Left ventricle myocardium inferior (tissue), 1 donor: ENCODE results near the gene GPT2. TPM values are rescaled to one million over a fixed set of nuclear protein-coding genes. Genes with fewer than 3 reads are reported as not detected.

Experiments
- DNase-seq: peaks from one replicate; pipeline ENCODE4 v3.0.0-alpha.2; 2020
- H3K27ac ChIP-seq: fragments of 200-600 bp; replicated peaks from 2 replicates; pipeline ENCODE4 v1.8.0; 2021
- H3K27me3 ChIP-seq: fragments of 200-600 bp; 2 replicates; pipeline ENCODE4 v1.8.0; 2021; ENCODE audit warnings: low read depth
- H3K36me3 ChIP-seq: fragments of 200-600 bp; 2 replicates; pipeline ENCODE4 v1.8.0; 2021
- H3K4me1 ChIP-seq: fragments of 200-600 bp; 2 replicates; pipeline ENCODE4 v1.8.0; 2021
- H3K4me3 ChIP-seq: fragments of 200-600 bp; 2 replicates; pipeline ENCODE4 v1.8.0; 2021; ENCODE audit warnings: mild to moderate bottlenecking, moderate library complexity
- H3K9me3 ChIP-seq: fragments of 200-600 bp; replicated peaks from 2 replicates; pipeline ENCODE4 v1.8.0; 2021
- intact Hi-C: fragments of 100-400 bp; cut with micrococcal nuclease; formaldehyde crosslinking; loops from one replicate; pipeline ENCODE4 v1.11.0; 2022
- total RNA-seq: library from RNA; stranded (reverse); fragmentation: NEBNext Ultra II Directional; extraction: Animal tissue kit (Norgen Biotek cat#: 25700); gene quantifications from one replicate; pipeline ENCODE4 v1.2.1, GENCODE V29; 2021
- TF ChIP-seq, protein P1 (sequence below): fragments of 200-600 bp; IDR thresholded peaks from 2 replicates; pipeline ENCODE4 v1.8.0; 2021; ENCODE audit warnings: antibody characterized with exemption, mild to moderate bottlenecking, borderline replicate concordance
- donor health status: DM: no; HTN: yes; CAD: no; lungs with severe emphysema.

GPT2 gene
- total RNA-seq, 1 donor from 2014 or later, result 17.8 TPM

DNA sequence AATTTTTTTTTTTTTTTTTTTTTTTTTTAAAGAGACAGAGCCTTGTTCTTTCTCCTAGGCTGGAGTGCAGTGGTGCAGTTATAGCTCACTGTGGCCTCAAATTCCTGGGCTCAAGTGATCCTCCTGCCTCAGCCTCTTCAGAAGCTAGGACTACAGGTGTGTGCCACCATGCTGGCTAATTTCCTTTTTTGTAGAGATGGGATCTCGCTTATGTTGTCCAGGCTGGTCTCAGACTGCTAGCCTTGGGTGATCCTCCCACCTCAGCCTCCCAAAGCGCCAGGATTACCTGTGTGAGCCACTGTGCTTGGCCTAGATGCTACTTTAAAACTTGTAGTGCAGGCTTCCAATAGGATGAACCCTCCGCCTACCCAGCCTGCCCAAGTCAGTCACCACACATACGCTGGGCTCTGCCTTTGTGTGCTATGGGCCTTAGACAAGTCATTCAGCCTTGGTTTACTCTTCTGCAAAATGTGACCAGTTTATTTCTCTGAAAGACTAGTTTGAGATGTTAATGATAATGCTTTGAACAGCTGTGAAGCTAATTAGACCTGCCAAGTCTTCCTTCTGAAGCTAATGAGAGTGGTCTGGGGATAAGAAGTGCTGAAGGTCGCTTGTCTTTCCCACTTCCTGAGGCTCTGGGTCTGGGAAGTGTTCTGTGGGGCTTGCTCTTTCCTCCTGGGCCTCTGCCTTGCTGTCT lies 5.2 kb downstream of the GPT2 start:
- Histone ChIP-seq H3K27ac (no peak overlapping the region), H3K4me3 (no peak overlapping the region), H3K9me3 (no peaks in the 10 kb centered on the region), H3K27me3 (no peaks in the 10 kb centered on the region), H3K4me1 (peaks cover 24% of the 10 kb centered on the region), H3K36me3 (no peaks in the 10 kb centered on the region)
- no peak for DNase-seq
- TF ChIP-seq, protein P1, sequence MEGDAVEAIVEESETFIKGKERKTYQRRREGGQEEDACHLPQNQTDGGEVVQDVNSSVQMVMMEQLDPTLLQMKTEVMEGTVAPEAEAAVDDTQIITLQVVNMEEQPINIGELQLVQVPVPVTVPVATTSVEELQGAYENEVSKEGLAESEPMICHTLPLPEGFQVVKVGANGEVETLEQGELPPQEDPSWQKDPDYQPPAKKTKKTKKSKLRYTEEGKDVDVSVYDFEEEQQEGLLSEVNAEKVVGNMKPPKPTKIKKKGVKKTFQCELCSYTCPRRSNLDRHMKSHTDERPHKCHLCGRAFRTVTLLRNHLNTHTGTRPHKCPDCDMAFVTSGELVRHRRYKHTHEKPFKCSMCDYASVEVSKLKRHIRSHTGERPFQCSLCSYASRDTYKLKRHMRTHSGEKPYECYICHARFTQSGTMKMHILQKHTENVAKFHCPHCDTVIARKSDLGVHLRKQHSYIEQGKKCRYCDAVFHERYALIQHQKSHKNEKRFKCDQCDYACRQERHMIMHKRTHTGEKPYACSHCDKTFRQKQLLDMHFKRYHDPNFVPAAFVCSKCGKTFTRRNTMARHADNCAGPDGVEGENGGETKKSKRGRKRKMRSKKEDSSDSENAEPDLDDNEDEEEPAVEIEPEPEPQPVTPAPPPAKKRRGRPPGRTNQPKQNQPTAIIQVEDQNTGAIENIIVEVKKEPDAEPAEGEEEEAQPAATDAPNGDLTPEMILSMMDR, result no peak
- intact Hi-C loops, result no loop called here

DNA sequence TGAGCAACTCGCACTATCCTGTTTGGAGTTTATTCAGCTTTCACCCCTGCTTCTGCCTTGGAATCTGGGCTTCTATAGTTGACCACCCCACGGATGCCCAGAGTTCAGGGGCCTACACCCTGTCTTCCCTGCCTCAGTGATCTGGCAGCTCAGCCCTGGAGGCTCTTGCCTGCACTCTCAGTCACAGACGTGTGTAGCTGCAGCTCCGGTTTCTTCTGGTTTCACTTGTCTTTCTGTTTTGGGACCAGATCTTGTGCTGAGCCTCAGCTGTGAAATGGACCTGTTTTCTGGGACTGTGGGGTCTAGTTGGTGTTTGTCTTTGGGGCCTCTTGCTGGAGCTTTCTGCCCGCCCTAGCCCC lies 5.8 kb downstream of the GPT2 start:
- Histone ChIP-seq H3K4me1 (peaks cover 24% of the 10 kb centered on the region), H3K36me3 (no peaks in the 10 kb centered on the region), H3K4me3 (no peak overlapping the region), H3K27ac (no peak overlapping the region), H3K9me3 (no peaks in the 10 kb centered on the region), H3K27me3 (no peaks in the 10 kb centered on the region)
- intact Hi-C loops, result no loop called here
- no peak for DNase-seq
- TF ChIP-seq, protein P1, result no peak

DNA sequence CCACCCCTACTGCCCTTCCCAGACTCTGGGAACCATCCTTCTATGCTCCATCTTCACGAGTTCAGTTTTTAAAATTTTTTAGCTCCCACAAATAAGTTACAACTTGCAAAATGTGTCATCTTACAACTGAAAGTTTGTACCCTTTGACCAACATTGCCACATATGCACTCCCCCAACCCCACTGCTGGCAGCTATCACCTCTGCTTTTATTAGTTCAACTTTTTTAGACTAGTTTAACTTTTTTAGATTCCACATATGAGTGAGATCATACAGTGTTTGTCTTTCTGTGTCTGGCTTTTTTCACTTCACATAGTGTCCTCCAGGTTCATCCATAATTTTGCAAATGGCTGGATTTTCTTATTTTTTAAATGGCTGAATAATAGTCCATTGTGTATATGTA lies 7.7 kb downstream of the GPT2 start:
- no peak for DNase-seq
- Histone ChIP-seq H3K27ac (no peak overlapping the region), H3K4me3 (no peak overlapping the region), H3K27me3 (no peaks in the 10 kb centered on the region), H3K4me1 (peaks cover 27% of the 10 kb centered on the region), H3K36me3 (no peaks in the 10 kb centered on the region), H3K9me3 (no peaks in the 10 kb centered on the region)
- TF ChIP-seq, protein P1, result no peak
- intact Hi-C loops, result no loop called here

DNA sequence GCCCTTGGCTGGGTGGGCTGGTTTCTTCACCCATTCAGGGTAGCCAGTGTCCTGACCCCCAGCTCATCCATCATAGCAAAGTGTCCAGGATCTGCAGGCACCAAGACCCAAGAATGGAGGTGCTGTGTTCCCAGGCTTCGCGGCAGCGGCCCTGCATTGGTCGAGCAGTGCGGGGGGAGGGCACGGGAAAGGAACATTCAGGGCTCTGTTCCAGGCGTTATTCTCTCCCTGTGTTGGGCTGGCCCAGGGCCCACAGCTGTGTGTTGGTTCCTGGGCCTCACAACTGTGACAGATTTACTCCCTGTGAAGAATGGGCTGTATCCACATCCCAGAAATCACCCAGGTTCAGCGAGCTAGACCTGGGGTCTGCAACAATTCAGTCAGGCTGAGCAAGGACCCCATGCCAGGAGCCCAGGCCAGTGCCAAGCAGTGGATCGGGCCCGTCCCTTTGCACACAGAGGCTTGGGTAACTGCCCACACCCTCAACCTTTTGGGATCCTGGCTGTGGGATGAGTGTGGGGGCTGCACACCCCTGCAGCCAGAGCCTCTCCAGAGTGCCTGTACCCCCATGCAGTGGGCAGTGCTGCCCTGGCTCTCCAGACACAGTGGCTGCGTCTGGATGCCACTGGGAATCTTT lies 10.0 kb downstream of the GPT2 start:
- Histone ChIP-seq H3K36me3 (no peaks in the 10 kb centered on the region), H3K9me3 (no peaks in the 10 kb centered on the region), H3K4me1 (peaks cover 43% of the 10 kb centered on the region), H3K4me3 (no peak overlapping the region), H3K27me3 (no peaks in the 10 kb centered on the region), H3K27ac (peak overlapping the region; percentile 68)
- DNase-seq, result peak; percentile 53
- TF ChIP-seq, protein P1, result no peak
- intact Hi-C loops, result no loop called here

DNA sequence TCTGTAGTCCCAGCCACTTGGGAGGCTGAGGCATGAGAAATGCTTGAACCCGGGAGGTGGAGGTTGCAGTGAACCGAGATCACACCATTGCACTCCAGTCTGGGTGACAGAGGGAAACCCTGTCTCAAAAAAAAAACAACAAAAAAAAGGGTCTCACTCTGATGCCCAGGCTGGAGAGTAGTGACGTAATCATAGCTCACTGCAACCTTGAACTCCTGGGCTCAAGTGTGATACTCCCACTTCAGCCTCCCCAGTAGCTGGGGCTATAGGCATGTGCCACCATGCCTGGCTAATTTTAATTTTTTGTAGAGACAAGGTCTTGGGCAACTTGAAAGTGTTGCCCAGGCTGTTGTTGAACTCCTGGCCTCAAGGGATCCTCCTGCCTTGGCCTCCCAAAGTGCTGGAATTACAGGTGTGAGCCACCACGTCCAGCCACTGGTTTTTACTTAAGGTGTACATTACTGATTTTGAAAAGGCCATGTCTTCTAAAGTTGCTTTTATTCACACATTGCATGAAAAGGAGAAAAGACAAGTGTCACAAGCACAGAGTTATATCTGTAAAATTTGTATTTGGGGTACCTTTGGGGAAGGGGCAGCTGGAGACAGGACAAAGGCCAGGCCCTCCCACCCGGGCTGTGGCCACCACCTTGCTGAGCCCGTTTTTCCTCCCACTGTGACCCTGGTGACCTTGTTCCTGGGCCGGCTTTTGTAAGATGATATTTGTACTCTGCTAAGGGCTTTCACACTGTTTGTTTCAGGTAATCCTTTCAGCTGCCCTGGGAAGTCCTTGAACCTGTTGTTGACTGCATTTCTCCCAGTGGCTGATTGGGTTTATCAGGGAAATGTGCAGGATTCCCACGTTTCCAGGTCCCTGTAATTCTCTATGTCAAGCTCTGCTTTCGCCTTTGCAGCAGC lies 11.5 kb downstream of the GPT2 start:
- Histone ChIP-seq H3K9me3 (no peaks in the 10 kb centered on the region), H3K4me3 (no peak overlapping the region), H3K36me3 (no peaks in the 10 kb centered on the region), H3K27ac (peak overlapping the region; percentile 80), H3K4me1 (peaks cover 43% of the 10 kb centered on the region), H3K27me3 (no peaks in the 10 kb centered on the region)
- no peak for DNase-seq
- TF ChIP-seq, protein P1, result no peak
- intact Hi-C loops, result no loop called here
